Mucosa of descending colon (tissue), 3 donors: ENCODE measurements around the gene PROM1. TPM values are rescaled to one million over a fixed set of nuclear protein-coding genes. Genes with fewer than 3 reads are reported as not detected.
A peak's percentile ranks its signal among the peaks of the same experiment; 100 is the strongest.

ENCODE experiments used
- ATAC-seq: fragments of 200-7000 bp; cut with Tn5 transposase; one replicate; pipeline ENCODE4 v1.9.1; 2020; ENCODE audit warnings: mild to moderate bottlenecking, moderate library complexity
- DNase-seq, 3 donors: peaks; one replicate each; pipeline ENCODE4 v3.0.0-alpha.2; 2020
- H3K36me3 ChIP-seq: fragments of 200-600 bp; one replicate; pipeline ENCODE4 v1.8.0; 2021; ENCODE audit warnings: low read depth, mild to moderate bottlenecking
- H3K4me1 ChIP-seq: fragments of 200-600 bp; one replicate; pipeline ENCODE4 v1.8.0; 2021; ENCODE audit warnings: low read depth, mild to moderate bottlenecking
- H3K4me3 ChIP-seq: fragments of 200-600 bp; one replicate; pipeline ENCODE4 v1.8.0; 2021; ENCODE audit warnings: mild to moderate bottlenecking
- H3K9me3 ChIP-seq: fragments of 200-600 bp; one replicate; pipeline ENCODE4 v1.8.0; 2021; ENCODE audit warnings: mild to moderate bottlenecking
- intact Hi-C, 2 donors: fragments of 100-400 bp; cut with DNase I in 1 of 2; cut with micrococcal nuclease in 1 of 2; formaldehyde crosslinking; loops; one replicate each; pipeline versions ENCODE4 v1.11.0 to v1.11.1; 2022; cut with DNase I, micrococcal nuclease
- total RNA-seq, 3 donors: library from RNA; stranded (reverse); fragmentation: NEBNext Ultra II Directional in 2 of 3; extraction: Animal tissue kit (Norgen Biotek cat#: 25700) in 2 of 3; gene quantifications; one replicate each; pipeline versions ENCODE4 v1.2.1 to v1.2.4, GENCODE V29; 2021 to 2023
- TF ChIP-seq, protein P1 (sequence below): fragments of 200-600 bp; IDR thresholded peaks from one replicate; pipeline ENCODE4 v1.8.0; 2022; ENCODE audit warnings: antibody characterized with exemption, mild to moderate bottlenecking
- donor health status: DM: no; HTN: no; CAD: no; lungs with moderate emphysema.
- donor health status: DM: no; HTN: no; CAD: no.
- donor health status: DM: no; HTN: yes; CAD: no.

Gene PROM1
- total RNA-seq, 3 donors from 2014 or later = 52.0 to 136 (median 69.6) TPM

DNA sequence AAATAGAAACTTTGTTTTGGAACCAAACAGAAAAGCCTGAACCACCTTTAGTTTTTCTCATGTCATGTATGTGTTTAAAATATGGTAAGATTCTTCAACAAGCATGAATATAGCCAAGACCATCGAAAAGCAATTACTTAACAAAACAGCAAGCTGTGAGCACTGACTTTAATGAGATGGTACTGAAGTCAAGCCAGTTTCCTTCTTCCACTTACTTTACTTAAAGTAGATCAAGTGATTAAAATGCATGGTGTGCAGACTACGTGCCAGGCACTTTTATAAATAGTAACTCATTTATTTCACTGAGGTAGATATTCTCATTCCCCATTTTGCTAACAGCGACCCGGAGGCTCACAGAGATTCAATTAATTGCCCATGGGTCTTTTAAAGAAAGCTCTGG, 74.7 kb downstream of the PROM1 start:
- no peak for ATAC-seq
- Histone ChIP-seq H3K36me3 (no peaks in the 10 kb centered on the region), H3K4me3 (no peak overlapping the region), H3K9me3 (no peaks in the 10 kb centered on the region), H3K4me1 (no peaks in the 10 kb centered on the region)
- TF ChIP-seq, protein P1, sequence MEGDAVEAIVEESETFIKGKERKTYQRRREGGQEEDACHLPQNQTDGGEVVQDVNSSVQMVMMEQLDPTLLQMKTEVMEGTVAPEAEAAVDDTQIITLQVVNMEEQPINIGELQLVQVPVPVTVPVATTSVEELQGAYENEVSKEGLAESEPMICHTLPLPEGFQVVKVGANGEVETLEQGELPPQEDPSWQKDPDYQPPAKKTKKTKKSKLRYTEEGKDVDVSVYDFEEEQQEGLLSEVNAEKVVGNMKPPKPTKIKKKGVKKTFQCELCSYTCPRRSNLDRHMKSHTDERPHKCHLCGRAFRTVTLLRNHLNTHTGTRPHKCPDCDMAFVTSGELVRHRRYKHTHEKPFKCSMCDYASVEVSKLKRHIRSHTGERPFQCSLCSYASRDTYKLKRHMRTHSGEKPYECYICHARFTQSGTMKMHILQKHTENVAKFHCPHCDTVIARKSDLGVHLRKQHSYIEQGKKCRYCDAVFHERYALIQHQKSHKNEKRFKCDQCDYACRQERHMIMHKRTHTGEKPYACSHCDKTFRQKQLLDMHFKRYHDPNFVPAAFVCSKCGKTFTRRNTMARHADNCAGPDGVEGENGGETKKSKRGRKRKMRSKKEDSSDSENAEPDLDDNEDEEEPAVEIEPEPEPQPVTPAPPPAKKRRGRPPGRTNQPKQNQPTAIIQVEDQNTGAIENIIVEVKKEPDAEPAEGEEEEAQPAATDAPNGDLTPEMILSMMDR = no peak
- intact Hi-C loops = loop anchor here in 1 of 2 donors (10.0 kb wide), 2 partner anchors 124 to 204 kb away; no protein-coding TSS in a partner anchor
- DNase-seq = no peak

DNA sequence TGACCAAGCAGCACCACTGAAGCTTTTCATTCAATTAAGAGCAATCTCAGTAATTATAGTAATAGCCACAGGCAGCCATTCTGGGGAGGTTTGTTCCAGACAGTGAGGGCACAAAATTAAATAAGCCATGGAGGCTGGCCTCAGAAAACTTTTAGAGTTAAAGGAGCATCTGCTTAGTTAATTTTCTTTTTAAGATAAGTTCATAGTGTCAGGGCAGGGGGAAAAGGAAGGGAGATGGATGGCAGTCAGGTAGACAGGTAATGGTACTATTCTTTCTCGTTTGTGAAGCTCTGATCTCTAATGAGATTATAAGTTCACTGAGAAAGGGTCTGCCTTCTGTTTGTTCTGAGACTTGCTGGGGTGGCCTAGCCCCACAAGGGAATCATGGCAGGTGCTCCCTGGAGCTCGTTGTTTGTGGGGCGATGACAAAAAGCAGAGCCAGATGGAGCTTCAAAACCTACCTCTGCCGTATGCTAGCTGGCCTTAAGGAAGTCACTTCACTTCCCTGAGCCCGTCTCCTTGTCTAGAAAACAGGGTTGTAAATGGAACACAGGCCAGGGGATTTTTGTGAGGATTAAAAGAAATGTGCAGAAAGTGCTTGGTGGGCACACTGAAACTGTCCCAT, 76.2 kb downstream of the PROM1 start:
- Histone ChIP-seq H3K9me3 (no peaks in the 10 kb centered on the region), H3K4me3 (no peak overlapping the region), H3K36me3 (no peaks in the 10 kb centered on the region), H3K4me1 (no peaks in the 10 kb centered on the region)
- intact Hi-C loops = loop anchor here in 1 of 2 donors (10.0 kb wide), 2 partner anchors 123 to 203 kb away; no protein-coding TSS in a partner anchor
- TF ChIP-seq, protein P1 = no peak
- DNase-seq = no peak
- no peak for ATAC-seq

DNA sequence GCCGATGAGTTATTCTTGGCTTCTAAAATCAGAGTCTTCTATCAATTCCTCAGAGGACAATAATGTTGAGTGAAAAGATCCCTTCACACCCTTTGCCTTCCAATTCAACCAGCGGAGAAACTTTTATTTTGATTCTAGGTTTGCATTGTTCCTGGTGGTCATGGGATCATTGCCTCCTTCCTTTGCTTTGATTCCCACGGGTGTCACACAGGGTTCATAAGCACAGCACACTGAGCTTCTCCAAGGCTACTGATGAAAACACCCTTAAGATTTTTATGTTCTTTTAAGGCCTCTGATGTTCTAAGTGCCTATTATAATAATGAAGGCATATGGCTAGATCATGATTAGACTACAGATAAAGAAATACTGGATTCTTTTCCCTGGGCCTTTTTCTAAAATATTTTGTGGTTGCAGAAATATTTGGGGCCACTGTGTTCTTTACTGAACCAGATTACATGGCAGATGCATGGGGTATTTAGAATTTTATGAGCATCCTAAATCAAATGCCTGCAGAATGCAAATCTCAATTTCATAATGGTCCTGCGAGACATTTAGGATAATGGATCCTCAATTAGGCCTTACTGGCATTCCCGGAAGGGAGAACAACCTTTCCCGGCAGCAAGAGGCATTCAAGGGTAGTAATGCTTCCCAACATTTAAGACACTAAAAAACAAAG, 76.9 kb downstream of the PROM1 start:
- intact Hi-C loops = loop anchor here in 1 of 2 donors (10.0 kb wide), 2 partner anchors 122 to 202 kb away; no protein-coding TSS in a partner anchor

DNA sequence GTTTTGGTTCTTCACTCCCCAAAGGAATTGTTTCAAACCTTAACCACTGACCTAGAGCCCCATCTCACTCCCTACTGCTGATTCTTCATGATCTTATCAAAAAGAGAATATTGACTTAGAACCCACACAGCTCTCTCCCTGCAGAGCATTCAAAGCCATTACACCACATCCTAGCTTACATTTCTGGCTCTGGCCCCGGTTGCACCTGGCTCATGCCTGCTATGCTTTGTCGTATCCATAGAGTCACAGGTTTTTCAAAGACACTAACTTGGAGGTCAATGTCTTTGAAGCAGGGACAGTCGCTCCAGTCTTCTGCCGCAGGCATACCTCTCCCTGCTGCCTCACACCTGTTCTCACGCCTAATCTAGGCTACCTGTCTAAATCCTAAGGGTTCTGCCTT, 78.1 kb downstream of the PROM1 start:
- ATAC-seq (no peak), DNase-seq (no peak)
- Histone ChIP-seq H3K9me3 (no peaks in the 10 kb centered on the region), H3K4me1 (no peaks in the 10 kb centered on the region), H3K36me3 (no peaks in the 10 kb centered on the region), H3K4me3 (no peak overlapping the region)
- intact Hi-C loops = loop anchor here in 1 of 2 donors (10.0 kb wide), 2 partner anchors 121 to 201 kb away; no protein-coding TSS in a partner anchor
- TF ChIP-seq, protein P1 = no peak

More for the DNA sequence above, 76.9 kb downstream of the PROM1 start:
- DNase-seq = no peak
- H3K4me1 ChIP-seq = no peaks in the 10 kb centered on the region
- H3K9me3 ChIP-seq = no peaks in the 10 kb centered on the region
- H3K4me3 ChIP-seq = no peak overlapping the region
- ATAC-seq = no peak
- H3K36me3 ChIP-seq = no peaks in the 10 kb centered on the region
- TF ChIP-seq, protein P1 = no peak

DNA sequence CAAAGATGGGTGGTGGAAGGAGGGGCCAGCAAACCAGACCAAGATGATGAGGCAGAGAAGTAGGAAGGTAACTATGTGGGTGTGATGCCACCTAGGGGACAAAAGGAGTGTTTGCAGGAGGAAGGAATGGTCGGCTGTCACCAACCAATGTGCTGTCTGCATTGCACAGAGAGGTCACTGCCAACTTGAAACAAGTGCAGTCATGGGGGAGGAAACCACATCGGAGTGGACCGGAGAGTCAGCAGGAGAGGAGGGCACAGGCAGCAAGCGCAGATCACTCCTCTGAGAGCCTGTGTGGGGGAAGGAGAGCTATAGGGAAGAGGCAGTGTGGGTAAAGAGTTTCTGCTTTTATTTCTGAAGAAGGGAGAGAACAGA, 82.4 kb downstream of the PROM1 start:
- ATAC-seq (peak; percentile 98), DNase-seq (peak in 2 of 3 donors; percentile 42 to 60)
- H3K36me3 ChIP-seq = no peaks in the 10 kb centered on the region
- intact Hi-C loops = loop anchor here (5.0 to 10.0 kb wide), 3 partner anchors 117 to 197 kb away; no protein-coding TSS in a partner anchor
- no peaks in the 10 kb centered on the region for H3K9me3 ChIP-seq
- H3K4me1 ChIP-seq = no peaks in the 10 kb centered on the region
- no peak overlapping the region for H3K4me3 ChIP-seq
- TF ChIP-seq, protein P1 = peak; percentile 66
